GM19455 (cell line): ENCODE measurements around the gene MYADM.
A peak's percentile ranks its signal among the peaks of the same experiment; 100 is the strongest.
"Not testable (repeated sequence)": the region's sequence is repeated elsewhere in the genome, so short reads cannot be mapped to it uniquely, and the experiment has no call there.

ENCODE experiments used
- ATAC-seq: cut with Tn5 transposase; IDR thresholded peaks from one replicate; pipeline ENCODE4 v1.9.1; 2021; ENCODE audit not compliant: unreplicated experiment

Gene MYADM, protein sequence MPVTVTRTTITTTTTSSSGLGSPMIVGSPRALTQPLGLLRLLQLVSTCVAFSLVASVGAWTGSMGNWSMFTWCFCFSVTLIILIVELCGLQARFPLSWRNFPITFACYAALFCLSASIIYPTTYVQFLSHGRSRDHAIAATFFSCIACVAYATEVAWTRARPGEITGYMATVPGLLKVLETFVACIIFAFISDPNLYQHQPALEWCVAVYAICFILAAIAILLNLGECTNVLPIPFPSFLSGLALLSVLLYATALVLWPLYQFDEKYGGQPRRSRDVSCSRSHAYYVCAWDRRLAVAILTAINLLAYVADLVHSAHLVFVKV

DNA sequence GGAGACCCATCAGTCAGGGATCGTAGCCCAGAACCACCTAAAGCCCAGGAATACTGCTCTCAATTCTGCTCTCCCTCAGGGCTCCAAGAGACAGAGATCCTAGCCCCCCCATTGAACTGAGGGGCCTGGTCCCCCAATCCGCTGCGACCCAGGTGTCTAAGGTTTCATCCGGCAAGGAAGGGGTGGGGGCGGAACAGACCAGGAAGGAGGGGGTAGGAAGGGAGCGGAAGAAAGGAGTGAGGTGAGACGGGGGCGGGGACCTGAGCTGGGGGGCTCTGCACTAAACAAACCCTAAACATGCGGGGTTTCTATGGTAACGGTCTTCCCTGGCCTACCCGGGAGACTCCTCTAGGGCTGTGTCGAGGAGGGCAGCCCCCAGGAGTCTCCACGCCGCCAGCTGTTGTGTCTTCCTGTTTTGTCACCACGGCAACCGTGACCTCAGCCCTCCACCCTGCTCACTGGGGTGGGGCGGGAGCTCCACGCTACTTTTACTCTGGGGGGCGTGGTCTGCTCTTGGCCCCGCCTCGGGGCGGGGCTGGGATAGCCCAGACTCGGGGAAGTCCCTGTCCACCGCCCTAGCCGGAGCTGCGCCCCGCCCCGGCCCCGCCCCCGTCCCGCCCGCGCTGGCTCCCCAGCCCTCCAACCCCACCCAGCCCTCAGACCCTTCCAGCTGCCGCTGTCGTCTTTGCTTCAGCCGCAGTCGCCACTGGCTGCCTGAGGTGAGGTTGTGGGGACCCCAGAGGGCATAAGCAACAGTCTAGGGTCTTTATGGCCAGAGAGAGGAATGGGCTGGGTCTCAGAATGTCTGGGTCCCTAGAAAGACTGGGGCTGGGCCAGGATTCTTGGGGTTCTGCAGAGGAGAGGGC is at the start of gene MYADM:
TSS of gene MYADM (plus strand) at position 659 of the 866 bp plus-strand sequence. CDS start 5,647 bp downstream, outside the sequence.
- peak; percentile 63 for ATAC-seq

DNA sequence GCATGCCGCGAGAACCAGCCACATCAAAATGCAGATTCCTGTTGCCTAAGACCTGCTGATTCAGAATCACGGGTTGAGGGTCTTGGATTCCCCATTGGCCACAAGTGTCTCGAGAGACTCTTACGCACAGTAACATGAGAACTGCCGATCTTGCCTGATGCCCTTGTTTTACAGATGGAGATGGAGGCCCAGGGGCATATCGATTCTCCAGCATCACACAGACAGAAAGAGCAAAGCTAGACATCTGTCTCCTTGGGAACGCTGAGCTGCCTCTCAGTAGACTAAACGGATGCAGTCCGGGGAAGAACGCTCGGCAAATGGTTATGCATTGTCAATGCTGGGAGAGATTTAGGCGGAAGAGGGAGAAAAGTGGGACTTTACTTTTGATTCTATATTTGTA is 48.9 kb upstream of the MYADM start:
- no peak for ATAC-seq

DNA sequence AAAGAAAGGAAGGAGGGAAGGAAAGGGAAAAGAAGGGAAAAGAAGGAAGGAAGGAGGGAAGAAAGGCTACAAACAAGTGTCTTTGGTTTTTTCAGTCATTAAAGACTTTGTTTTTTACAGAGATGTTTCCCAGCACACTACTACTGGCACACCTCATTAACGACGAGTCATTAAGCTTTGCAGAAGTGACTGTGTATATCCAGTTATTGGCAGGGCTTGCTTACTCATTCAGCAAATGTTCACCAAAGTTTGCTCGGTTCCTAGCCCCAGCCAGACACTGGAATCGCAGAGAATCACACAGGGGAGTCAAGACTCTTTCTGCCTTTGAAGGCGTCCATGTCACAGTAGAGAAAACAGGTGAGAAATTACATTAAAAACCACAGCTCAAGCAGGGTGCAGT is 47.8 kb upstream of the MYADM start:
- ATAC-seq, result no peak

DNA sequence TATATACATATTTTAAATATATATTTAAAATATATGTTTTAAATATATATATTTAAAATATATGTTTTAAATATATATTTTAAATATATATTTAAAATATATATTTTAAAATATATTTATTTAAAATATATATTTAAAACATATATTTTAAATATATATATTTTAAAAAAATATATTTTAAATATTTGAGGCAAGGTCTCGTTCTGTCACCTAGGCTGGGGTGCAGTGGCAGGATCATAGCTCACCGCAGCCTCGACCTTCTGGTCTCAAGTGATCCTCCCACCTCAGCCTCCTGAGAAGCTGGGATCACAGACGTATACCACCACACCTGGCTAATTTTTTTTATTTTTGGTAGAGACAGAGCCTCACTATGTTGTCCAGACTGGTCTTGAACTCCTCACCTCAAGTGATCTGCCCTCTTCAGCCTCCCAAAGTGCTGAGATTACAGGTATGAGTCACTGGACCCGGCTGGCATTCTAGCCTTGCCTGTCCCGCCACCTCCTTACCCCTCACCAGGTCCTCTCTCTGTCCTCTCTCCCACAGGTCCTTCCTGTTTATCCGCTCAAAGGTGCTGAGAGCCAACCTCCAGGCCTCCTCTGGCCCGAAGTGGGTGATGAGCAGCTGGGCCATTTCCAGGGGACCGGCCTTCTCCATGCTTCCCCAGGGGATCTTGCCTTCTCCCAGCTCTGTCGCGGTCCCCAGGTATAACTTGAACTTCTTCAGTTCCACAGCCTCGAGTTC is 44.1 kb upstream of the MYADM start:
- no peak for ATAC-seq

DNA sequence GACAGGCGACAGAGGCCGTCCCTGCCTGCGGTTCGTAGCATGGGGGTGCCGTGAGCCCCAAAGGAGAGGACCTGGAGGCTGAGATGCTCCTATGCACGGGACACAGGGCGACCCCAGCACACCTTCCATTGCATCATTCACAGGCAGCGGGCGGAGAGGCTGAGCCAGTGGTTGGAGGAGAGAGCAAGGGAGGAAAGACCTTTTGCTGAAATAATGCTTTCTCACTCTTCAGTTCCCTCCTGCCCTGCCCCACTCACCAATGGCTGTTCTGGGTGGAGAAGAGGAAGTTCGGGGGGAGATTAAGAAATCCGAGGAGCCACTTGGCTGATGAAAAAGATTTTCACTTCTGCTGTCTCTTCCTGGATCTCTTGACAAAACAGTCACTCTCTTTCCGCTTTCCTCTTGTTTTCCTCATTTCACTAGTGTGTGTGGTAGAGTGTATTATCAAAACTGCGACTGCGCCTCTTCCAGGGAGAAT is 43.5 kb upstream of the MYADM start, which contains the start of gene NLRP12:
TSS of gene NLRP12 (minus strand) at position 181 of the 478 bp plus-strand sequence. CDS start at position 41, 140 bp downstream.
- no peak for ATAC-seq

DNA sequence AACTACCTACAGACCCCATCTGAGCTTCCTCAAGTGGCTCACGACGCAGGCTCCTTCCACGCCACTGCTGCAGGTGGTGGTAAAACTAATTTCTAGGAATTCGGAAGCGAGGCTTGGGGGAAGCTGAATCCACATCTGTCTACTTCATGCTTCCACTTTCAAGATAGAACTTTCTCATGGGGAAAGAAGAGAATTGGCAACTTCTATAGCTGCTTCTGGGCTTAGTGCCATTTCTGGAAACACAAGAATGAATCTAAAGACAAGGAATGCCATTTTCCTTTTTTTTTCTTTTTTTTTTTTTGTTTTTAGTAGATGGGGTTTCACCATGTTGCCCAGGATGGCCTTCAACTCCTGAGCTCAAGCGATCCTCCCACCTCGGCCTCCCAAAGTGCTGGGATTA is 40.8 kb upstream of the MYADM start:
- no peak for ATAC-seq

DNA sequence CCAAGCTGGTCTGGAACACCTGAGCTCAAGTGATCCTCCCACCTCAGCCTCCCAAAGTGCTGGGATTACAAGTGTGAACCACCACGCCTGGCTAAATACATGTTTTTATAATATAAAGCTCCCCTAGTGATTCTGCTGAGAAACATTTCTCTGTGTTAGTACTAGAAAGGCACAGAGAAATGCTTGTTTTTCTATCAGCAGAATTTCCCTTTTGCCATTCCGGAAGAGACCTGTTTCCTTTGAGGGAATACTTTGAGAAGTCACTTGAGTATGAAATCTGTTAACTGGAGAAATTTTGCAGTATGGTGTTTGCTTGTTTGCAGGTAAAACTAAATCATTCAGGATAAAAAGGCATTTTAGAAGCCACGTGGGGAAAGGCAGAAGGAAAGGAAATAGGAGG is 39.2 kb upstream of the MYADM start:
- no peak for ATAC-seq

DNA sequence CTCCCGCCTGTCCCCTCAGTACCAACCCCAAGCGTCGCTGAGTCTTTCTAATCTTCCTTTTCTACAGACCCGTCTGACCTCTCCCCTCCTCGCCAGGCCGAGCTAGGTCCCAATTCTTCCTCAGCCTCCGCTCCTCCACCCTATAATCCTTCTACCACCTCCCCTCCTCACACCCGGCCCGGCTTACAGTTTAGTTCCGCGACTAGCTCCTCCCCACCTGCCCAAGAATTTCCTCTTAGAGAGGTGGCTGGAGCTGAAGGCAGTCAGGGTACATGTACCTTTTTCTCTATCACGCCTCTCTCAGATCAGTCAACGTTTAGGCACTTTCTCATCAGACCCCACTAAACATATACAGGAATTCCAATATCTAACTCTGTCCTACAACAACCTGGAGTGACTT is 34.8 kb upstream of the MYADM start:
- not testable (repeated sequence) for ATAC-seq

DNA sequence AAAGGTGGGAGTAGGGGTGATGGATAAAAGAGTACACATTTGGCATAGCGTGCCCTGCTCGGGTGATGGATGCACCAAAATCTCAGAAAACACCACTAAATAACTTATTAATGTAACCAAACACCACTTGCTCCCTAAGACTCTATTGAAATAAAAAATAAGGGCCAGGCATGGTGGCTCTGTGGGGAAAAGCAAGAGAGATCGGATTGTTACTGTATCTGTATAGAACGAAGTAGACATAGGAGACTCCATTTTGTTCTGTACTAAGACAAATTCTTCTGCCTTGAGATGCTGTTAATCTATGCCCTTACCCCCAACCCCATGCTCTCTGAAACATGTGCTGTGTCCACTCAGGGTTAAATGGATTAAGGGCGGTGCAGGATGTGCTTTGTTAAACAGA is 29.2 kb upstream of the MYADM start:
- ATAC-seq, result not testable (repeated sequence)

DNA sequence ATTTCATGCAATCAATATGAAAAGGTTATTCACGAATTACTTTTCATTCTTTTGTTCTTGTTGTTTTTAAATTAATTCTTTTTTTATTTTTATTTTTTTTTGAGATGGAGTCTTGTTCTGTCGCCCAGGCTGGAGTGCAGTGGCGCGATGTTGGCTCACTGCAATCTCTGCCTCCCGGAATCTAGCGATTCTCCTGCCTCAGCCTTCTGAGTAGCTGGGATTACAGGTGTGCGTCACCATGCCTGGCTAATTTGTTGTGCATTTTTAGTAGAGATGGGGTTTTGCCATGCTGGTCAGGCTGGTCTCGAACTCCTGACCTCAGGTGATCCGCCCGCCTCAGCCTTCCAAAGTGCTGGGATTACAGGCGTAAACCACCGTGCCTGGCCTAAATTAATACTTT is 27.4 kb upstream of the MYADM start:
- ATAC-seq, result not testable (repeated sequence)

DNA sequence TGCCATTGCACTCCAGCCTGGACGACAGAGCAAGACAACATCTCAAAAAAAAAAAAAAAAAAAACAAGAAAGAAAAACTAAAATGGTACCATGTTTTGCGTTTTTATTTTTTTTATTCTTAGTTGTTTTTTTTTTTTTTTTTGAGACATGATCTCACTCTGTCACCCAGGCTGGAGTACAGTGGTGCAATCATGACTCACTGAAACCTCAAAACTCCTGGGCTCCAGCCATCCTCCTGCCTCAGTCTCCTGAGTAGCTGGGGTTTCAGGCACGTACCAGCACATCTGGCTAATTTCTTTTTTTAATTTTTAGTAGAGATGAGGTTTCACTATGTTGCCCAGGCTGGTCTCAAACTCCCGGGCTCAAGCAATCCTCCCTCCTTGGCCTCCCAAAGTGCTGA is 26.8 kb upstream of the MYADM start:
- ATAC-seq, result not testable (repeated sequence)

DNA sequence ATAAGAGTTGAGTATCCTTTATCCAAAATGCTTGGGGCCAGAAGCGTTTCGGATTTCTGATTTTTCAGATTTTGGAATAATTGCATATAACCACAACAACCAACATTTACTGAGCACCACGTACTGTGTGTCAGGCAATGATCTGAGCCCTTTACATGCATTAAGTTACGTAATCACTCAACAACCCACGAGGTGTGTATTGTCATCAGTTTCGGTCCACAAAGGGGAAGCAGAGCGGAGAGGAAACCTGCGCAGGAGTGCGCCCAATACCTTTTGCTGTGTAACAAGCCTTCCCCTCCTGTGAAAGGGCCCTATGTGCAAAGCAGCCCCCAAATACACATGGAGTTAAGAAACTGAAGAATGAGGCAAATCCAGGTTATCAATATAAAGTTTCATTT is 22.8 kb upstream of the MYADM start:
- ATAC-seq, result no peak

DNA sequence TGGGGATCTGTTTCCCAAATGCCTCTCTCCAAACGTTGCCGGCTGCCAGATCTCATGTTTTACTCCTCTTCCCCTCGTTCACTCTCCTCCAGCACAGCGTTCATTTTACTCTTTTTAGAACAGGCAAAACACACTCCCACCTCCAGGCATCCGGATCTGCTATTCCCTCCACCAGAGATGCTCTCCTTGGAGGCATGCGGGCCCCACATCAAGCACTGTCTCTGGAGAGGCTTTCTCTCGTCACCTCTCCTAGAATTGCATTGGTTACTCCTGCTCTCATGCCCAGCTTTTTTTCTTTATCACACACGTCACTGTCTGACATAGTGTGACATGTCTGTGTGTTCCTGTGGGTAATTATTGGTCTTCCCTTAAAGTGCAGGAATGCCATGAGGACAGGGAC is 20.1 kb upstream of the MYADM start:
- no peak for ATAC-seq

DNA sequence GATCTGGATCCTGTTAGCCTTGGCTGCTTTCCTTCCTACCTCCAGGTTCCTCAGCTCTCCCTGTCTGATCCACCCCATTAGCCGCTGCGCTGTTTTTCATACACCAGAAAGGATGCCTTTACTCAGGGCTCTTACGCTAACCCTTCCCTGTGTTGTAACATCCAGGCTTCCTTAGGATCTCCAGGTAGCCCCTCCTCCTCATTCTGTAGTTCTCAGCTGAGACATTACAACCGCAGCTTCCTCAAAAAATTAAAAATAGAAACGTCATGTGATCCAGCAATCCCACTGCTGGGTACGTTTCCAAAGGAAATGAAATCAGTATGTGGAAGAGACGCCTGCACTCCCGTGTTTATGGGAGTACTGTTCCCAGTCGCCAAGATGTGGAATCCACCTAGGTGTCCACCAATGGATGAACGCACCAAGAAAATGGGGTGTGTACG is 18.4 kb upstream of the MYADM start:
- ATAC-seq, result no peak

DNA sequence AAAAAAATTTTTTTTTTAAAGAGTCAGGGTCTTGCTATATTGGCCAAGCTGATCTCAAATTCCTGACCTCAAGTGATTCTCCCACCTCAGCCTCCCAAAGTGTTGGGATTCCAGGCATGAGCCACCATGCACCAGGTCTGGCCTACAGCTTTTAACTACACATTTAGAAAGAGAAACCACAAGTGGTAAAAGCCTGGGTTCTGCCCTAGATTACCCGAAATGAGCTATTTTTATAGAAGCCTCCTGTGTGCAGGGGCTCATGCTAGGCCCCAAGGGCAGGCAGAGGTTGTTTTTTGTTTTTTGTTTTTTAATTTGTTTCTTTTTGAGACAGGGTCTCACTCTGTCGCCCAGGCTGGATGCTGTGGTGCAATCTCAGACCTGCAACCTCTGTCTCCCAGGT is 14.0 kb upstream of the MYADM start:
- no peak for ATAC-seq

DNA sequence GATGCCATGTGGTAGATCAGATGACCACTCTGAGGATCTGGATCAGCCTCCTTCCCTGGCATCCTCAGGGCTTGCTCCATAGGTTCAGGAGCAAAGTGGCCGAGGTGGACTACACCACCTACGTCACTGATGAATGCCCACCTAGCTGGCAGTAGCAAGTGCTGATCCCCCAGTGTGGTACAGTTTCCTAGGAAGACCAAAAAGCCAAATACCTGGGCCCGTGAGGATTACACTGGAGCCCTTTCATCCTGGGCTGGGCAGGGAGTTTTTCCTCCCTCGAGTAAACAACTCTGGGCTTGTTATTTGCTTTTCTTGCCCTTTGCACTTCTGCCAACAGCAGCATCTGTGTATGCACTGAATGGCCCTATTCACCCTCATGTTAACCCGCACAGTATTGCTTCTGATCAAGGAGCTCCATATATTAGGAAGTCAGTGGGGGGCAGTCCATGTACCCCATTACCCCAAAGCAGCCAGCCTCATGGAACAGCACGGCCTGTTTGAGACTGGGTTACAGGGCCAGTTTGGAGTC is 3.3 kb upstream of the MYADM start:
- no peak for ATAC-seq

DNA sequence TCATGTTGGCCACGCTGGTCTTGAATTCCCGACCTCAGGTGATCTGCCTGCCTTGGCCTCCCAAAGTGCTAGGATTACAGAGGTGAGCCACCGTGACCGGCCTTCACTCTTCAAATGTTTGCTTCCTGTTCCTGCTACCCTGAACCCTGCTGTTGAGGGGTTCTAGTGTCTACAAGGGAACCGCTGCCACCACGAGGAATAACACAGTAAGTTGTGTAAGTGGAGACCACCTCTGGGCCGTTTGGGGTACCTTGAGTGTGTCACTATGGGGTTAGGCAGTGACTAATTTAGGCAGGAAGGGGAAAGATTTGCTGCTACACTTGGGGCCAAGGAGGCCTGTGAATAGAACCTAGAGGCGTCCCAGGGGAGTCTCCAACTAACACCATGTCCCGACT is 2.2 kb upstream of the MYADM start:
- ATAC-seq, result no peak

DNA sequence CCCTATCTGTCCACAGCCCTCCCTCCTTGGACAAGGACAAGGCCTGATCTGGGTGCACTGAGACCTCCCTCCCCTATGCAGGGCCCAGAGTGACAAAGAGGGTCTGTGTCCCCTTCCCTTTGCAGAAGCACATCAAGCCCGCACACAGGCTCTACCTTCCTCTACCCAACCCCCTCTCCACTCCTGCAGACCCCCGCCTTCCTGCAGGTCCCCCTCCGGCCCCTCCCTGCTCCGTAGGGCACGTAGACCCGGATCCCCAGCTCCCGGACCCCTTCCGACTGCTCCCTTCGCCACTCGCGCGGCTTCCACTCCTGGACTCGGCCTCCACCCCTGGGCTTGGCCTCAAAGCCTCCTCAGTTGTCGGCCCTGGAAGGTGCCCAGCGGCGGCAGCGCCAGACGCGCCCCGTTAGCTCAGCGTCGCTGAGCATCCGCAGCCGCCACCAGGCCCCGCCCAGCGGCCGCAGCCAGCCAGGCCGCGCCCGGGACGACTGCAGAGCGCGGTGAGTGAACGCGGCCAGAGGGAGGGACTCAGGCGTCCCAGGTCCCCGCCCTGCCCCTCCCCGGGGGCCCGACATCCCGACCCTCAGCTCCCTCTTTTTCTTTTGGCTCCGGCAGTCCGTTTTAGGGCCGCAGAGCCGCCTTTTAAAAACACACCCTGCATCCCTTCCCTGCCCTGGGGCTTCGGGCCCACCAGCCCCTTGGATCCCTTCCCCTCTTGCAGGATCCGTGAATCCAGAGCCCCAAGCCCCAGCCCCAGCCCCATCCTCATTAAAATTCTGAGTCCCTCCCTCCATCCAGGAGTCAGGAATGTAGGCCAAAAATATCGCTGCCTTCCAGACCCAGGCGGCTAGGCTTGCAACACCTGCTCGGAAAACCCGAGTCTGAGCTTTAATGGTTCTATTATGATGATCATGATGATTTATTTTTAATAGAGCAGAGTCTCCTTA is 1.5 kb upstream of the MYADM start:
- ATAC-seq, result no peak

DNA sequence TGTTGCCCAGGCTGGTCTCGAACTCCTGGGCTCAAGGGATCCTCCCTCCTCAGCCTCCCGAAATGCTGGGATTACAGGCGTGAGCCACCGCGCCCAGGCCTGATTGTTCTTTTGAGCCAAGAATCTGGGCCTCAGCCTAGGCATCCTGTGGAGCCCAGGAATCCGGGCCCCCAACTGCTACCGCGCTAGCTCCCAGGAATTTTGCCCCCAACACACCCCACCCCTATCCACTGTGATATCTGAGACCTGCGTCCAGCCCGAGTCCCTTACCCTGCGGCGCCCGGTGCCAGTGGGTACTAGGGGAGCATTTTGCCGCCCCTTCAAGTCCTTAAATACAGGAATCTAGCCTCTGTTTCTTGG is 838 bp upstream of the MYADM start:
- ATAC-seq, result no peak
